GM11168 (cell line): ENCODE measurements around the gene LCT.
"Not testable (repeated sequence)": the region's sequence is repeated elsewhere in the genome, so short reads cannot be mapped to it uniquely, and the experiment has no call there.

ENCODE experiments used
- in situ Hi-C: fragments of 300-500 bp; cut with MboI; formaldehyde crosslinking; loops from one replicate; pipeline ENCODE4 v1.12.0; 2022; ENCODE audit warnings: low sequenced_read_pairs; ENCODE audit not compliant: unreplicated experiment

The LCT gene

GRCh38 chr2:135836596-135837270 lies at the start of gene LCT:
Gene LCT, minus strand, starts transcription at chr2:135837184. Its CDS starts 15 bp downstream, at chr2:135837169.
- in situ Hi-C loops: no loop called here

DNA sequence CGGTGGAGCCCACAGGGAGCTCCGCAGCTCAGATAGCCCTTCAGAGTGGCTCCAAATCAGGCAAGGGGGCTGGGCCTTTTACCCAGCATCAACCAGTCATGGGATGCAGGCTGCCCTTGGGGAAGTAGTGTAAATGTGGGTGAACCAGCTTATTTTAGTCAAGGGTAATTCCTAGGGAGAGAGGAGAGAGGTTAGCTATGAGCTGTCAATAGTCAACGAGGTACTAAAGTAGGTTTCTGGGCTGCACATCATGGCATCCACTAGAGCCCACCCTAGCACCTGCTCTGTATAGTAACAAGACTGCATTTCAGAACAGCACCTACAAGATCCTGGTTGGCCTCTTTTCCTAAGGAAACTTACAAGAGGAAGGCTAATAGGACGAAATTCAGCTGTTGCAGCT lies 48.7 kb upstream of the LCT start:
- in situ Hi-C loops: no loop called here

DNA sequence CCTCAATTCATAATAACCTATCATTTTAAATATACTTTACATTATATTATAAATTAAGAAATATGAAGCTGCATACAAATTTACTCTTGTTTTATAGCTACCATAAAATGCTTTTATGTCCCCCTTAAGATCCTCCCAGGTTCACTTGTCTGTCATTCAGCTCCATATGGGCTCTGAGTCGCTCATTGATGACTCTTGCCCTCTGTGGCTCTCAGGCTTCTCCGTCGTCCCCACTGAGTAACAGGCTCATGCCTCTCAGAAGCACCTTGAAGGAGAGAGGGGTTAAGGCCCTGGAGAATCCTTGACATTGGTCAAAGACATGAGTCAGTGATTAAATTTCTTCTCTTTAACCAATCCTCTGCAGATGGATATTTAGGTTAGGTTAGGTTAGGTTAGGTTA lies 45.4 kb upstream of the LCT start:
- in situ Hi-C loops: no loop called here

DNA sequence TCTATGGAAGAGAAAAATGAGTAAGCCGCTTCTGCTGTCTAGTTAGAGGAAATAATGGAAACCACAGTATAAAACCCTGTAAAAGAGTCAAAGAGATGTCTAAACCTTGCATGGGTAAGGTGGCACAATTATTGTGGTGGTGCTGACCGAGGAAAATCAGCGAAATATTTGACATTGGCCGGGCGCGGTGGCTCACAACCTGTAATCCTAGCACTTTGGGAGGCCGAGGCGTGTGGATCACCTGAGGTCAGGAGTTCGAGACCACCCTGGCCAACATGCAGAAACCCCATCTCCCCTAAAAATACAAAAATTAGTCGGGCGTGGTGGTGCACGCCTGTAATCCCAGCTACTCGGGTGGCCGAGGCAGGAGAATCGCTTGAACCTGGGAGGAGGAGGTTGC lies 39.8 kb upstream of the LCT start:
- in situ Hi-C loops: not testable (repeated sequence)

DNA sequence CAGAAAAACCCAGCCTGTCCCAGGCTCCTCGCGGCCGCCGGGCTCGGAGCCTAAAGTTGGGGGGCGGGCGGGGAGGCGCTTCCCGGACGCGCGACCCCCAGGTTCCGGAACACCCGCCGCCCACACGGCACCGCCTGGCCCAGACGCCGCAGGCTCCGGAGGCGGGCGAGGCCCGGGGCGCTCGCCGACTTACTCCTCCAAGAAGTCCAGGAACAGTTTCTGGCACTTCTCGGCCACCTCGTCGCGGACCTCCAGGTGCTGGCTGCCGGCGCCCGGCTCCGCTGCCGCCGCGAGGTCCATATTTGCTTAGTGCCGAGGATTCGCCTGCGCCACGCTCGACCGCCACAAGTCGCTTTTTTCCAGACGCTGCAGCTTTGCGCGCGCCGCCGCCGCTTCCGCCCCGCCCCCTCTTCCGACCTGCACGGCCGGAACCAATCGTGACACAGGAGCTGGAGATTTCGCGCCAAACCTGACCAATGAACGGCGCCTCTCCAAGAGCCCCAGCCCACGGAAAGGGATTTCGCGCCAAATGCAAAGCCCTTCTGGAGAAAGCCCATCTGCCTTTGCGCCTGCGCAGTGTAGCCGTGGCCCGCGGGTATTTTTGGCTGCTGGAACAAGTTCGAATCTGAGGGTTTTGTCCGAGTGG lies 39.2 kb upstream of the LCT start, which contains the start of gene MCM6:
MCM6 (minus strand) TSS at position 378 of the 646 bp plus-strand sequence; CDS start at position 300, 78 bp downstream.
- in situ Hi-C loops: no loop called here

- in situ Hi-C loops: no loop called here
Observed at GRCh38 chr2:135875491-135876065, 38.6 kb upstream of the LCT start.

- in situ Hi-C loops: no loop called here
Observed at GRCh38 chr2:135874777-135875365, 37.9 kb upstream of the LCT start.

DNA sequence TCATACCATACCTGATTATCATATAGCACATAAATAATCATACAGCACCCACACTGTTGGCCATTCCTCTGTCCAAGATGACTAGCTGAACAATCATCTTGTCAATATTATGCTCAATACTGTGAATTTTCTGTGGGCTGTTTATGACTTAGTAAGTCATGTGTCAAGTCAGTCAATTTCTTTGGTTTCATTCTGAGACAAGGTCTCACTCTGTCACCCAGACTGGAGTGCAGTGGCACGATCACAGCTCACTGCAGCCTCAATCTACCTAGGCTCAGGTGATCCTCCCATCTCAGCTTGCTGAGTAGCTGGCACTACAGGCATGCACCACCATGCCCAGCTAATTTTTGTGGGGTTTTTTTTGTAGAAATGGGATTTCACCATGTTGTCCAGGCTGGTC lies 33.6 kb upstream of the LCT start:
- in situ Hi-C loops: no loop called here

DNA sequence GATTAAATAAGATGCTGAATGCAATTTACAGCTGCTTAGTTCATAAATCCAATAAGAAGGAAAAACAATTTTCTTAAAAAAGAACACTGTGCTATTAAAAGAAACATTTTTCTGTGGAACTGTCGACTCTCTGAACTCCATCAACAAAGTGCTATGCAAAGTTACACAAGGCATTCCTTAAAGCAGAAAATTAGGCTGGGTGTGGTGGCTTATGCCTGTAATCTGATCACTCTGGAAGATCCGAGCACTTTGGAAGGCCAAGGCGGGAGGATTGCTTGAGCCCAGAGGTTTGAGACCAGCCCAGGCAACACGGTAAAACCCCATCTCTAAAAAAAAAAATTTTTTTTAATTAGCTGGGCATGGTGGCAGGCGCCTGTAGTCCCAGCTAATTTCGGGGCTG lies 26.2 kb upstream of the LCT start:
- in situ Hi-C loops: no loop called here

DNA sequence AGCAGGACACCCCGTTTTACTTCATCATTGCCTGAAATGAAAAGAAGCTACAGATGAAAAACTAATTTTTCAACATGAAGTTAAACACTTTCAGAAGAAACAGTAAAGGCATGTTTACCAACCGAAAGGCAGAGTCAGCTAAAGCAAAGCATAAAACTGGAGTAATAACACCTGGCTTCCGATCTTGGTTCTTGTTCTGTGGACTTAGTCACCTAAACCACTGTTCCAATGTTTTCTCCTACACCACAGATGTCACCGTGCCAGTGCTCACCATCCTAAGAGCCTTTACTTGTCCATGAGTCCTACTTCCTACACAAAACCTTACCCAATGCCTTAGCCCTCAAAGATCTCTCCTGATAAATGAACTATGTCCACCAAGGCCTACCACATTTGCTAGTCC lies 25.7 kb upstream of the LCT start:
- in situ Hi-C loops: no loop called here

DNA sequence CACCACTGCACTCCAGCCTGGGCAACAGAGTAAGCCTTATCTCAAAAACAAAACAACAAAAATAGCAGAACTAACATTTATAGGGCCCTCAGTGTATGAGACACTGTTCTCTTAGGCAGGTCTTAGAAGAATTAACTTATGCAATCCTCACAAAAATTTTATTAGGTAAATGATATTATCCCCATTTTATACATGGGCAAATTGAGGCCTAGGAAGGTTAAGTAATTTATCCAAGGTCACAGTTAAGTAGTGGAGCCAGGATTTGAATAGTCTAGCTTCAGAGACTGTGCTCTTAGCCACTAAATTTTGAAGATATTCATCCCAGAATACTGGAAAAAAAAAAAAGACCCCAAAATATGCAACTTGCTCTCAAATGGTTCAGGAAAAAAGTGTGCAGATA lies 16.4 kb upstream of the LCT start:
- in situ Hi-C loops: no loop called here

- in situ Hi-C loops: no loop called here
Observed at GRCh38 chr2:135851858-135852257, 14.9 kb upstream of the LCT start.

- in situ Hi-C loops: no loop called here
Observed at GRCh38 chr2:135850892-135851668, 14.1 kb upstream of the LCT start.

- in situ Hi-C loops: no loop called here
Observed at GRCh38 chr2:135849087-135849486, 12.1 kb upstream of the LCT start.

- in situ Hi-C loops: no loop called here
Observed at GRCh38 chr2:135845997-135846396, 9.0 kb upstream of the LCT start.

DNA sequence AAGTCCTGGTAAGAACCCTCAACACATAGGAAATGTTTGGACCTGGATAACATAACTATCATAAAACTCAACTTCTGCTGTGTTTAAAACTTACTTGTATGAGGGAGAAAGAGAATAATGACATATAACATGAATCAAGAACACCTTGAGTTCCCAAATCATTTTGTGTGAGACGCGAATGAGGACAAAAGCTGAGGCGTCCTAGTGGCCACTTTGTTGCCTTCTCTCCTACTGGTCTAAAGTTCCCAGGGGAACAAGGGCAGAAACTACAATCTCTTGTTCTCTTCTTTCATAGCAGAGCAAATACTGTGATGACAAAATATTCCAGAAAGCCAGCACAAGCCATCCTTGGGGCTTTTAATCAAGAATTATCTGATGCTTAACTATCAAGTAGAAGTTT lies 8.3 kb upstream of the LCT start:
- in situ Hi-C loops: no loop called here

DNA sequence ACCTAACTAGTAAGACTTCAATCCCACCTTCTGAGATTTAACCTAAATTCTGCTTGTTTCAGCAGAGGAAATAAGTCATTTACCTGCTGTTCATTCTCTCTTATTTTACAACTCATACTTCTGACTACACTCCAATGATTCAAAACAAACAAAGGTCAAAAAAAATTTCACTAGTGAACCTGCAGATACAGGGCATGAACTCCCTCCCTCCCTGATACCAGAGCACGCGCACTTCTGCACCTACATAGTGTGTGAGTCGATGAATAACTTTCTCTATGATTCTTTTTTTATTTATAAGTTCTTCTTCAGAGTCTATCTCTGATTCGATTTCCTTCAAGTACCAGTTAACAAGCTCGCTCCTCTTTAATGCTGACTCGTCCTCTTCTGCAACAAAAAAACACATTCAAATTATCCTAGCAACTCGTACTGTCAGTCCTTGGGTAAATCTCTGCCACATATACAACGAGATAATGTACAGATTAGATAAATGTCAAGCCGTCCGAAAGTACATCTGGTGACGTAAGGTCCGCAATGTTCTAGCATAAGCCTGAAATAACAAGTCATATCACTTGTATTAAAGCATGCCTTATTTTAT lies 7.4 kb upstream of the LCT start:
- in situ Hi-C loops: no loop called here

DNA sequence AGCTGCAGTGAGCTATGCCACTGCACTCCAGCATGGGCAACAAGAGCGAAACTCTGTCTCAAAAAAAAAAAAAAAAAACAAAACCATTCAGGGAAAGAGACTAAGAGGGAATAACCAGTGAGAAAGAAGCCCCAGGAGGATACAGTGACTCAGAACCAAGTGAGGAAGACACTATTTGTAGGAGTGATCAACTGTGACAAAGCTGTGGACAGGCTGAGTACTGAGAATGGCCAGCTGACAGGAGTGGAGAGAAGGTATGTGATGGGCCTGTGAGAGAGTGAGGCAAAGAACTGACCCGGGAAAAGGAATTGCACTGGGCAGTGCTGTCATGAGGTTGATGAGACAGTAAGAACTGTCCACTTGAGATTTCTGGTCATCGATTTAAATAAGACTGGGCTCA lies 6.7 kb upstream of the LCT start:
- in situ Hi-C loops: no loop called here

DNA sequence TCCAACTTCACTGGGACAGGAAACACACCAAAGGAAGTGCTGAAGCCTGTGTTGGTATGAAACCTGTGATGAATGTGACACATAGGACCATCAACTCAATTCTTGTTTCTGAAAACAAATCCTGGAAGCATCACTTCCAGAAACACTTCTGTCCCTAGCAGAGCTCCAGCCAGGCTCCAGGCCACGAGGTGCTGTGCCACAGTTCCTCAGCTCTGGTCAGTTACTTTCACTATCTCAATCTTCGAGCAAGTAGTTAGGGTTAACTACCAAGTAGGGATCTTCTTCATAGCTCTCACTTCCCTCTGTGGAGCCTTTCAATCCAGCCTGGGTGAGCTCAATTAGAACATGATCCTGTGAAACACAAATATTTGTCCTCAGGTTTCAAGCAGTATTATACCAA lies 3.6 kb upstream of the LCT start:
- in situ Hi-C loops: no loop called here

GRCh38 chr2:135839713-135840112 lies 2.7 kb upstream of the LCT start:
- in situ Hi-C loops: no loop called here
